Stomach (tissue), 4 donors: ENCODE measurements around the gene RPN1.

ENCODE experiments used
- EP300 ChIP-seq: sonication (generic); formaldehyde crosslinking; IDR thresholded peaks from one replicate; pipeline ENCODE4 v1.6.1; 2017; ENCODE audit warnings: antibody characterized with exemption
- POLR2A ChIP-seq, 4 donors: fragments of 450-650 bp; IDR thresholded peaks; one replicate each; pipeline ENCODE4 v1.6.1; 2016; ENCODE audit warnings: antibody characterized with exemption in 4 of 4, control low read depth in 2 of 4, mild to moderate bottlenecking in 1 of 4, moderate library complexity in 1 of 4
- TF ChIP-seq, protein P1 (sequence below), 7 experiments: fragments of 450-650 bp in 4 of 7; fragments of 200-600 bp in 3 of 7; sonication (generic) in 3 of 7; IDR thresholded peaks; one replicate each; pipeline ENCODE4 v1.5.1; 2016 to 2019; ENCODE audit warnings: antibody characterized with exemption in 7 of 7, control low read depth in 2 of 7, mild to moderate bottlenecking in 1 of 7

DNA sequence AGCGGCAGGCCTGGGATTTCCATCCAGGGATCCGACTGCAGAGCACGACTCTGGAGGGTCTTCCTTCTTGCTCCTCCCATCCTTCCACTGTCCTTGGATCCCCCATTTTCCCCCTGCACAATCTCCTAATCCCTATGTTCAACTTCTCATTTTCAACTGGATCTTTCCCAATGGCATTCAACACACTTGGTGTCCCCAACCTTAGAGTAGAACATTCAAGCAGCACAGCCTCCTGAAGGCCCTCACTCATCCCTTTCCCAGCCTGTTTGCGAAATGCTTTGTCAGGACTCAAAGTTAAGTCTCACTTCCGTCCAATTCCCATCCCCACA lies 32.3 kb downstream of the RPN1 start:
- TF ChIP-seq, protein P1, sequence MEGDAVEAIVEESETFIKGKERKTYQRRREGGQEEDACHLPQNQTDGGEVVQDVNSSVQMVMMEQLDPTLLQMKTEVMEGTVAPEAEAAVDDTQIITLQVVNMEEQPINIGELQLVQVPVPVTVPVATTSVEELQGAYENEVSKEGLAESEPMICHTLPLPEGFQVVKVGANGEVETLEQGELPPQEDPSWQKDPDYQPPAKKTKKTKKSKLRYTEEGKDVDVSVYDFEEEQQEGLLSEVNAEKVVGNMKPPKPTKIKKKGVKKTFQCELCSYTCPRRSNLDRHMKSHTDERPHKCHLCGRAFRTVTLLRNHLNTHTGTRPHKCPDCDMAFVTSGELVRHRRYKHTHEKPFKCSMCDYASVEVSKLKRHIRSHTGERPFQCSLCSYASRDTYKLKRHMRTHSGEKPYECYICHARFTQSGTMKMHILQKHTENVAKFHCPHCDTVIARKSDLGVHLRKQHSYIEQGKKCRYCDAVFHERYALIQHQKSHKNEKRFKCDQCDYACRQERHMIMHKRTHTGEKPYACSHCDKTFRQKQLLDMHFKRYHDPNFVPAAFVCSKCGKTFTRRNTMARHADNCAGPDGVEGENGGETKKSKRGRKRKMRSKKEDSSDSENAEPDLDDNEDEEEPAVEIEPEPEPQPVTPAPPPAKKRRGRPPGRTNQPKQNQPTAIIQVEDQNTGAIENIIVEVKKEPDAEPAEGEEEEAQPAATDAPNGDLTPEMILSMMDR (IDR thresholded peaks at IDR 0.05), result no peak
- TF ChIP-seq POLR2A (IDR thresholded peaks at IDR 0.05), result no peak
- no peak for TF ChIP-seq EP300
